SHP77 treated with DMSO at 0.1 percent for 48 hours (cell line): Measurements from ENCODE around the gene OTUD1.

Source experiments
- DNase-seq: peaks from one replicate; lab custom pipeline; 2025; lab: John Stamatoyannopoulos, UW

The OTUD1 gene

DNA sequence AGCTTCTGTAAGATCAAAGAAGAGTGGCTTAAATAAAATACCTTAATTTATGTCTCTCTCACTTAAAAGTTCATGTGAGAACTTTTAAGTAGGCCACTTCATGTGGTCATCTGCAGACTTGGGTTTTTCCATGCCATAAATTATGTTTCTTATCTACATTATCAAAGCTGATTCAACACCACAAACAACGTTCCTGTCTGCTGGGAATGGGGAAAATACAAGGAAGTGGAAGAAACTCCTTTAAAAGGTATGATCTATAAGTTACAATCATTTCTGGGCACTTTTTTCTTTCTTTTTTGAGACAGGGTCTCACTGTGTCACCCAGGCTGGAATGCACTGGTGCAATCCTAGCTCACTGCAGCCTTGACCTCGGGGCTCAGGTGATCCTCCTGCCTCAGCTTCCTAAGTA lies 16.9 kb upstream of the OTUD1 start:
- no peak for DNase-seq

DNA sequence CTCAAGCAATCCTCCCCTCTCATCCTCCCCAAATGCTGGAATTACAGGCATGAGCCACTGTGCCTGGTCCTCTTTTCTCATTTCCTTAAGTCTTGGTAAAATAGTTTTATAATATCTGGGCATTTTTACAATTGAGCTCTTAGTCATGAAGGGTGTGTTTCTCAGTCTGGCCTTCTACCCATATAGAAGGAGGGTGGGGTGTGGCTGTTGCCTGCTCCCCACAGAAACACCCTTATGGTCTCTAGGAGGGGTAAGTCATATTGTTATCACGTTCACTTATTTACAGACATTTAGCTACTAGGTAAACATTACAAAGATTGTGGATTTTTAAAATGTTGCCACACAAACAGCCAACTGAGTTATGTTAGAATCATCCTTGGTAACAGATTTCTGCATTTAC lies 6.7 kb upstream of the OTUD1 start:
- DNase-seq: no peak

DNA sequence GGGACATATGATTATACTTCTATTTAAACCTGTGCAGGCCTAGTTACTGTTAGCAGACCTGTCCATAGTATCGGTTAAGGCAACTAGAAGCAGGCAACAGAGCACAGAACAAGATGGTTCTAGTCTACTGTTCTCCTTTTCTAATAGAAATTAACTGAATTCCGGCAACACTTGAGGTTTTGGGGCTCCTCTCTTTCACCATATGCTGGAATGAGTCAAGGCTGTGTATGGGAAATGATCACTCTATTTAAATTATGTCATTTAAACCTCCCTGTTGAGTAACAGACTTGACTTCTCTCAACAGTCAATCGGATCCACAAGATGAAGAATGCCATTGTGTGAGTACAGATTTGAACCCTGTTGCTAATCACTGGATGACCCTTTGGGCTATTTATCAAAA lies 6.2 kb upstream of the OTUD1 start:
- no peak for DNase-seq

DNA sequence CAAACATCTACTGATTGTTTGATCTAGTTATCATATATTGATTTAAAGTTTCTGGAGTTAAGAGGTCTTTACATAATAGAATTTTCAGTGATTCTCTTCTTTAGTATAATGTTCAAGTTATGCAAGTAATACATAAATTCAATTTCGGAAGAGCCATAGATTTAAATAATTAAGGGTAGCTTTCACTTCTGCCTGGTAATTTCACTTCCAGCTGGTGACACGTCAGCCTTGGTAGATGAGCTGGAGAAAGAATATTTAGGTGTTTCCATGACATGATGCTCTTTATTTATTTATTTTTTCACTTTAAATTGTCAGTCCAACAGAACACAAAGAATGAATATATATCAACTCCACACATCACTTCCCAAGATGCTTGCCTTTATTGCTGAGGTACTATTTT lies 5.2 kb upstream of the OTUD1 start:
- no peak for DNase-seq

DNA sequence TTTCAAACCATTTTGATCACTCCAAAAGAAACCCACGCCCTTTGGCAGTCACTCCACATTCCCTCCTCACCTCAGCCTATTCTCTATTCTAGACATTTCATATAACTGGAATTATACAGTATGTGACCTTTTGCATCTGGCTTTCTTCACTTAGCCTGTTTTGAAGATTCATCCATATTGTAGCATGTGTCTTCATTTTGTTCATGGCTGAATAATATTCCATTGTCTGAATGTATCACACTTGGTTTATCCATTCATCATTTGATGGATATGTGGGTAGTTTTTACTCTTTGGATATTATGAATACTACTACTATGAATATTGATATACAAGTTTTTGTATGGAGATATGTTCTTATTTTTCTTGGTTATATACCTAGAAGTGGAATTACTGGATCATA lies 3.5 kb upstream of the OTUD1 start:
- DNase-seq: no peak

DNA sequence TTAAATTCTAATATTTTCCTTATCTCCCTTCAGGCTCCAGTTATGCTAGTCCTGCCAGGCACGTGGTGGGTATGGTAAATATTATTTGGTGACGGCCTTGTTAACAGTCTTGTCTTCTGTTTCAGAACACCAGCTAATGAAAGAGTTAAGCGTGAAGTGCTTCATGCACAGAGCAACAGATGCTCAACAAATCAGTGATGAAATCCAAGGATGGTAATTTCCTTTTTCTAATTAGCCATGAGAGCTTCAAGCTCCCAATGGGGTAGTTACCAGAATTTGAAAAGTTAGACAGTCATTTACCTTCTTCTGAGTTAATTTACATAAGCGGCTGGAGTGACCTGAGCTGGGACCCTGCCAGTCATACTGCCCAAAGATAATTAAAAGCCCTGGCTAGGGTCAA lies 1.9 kb upstream of the OTUD1 start:
- no peak for DNase-seq

DNA sequence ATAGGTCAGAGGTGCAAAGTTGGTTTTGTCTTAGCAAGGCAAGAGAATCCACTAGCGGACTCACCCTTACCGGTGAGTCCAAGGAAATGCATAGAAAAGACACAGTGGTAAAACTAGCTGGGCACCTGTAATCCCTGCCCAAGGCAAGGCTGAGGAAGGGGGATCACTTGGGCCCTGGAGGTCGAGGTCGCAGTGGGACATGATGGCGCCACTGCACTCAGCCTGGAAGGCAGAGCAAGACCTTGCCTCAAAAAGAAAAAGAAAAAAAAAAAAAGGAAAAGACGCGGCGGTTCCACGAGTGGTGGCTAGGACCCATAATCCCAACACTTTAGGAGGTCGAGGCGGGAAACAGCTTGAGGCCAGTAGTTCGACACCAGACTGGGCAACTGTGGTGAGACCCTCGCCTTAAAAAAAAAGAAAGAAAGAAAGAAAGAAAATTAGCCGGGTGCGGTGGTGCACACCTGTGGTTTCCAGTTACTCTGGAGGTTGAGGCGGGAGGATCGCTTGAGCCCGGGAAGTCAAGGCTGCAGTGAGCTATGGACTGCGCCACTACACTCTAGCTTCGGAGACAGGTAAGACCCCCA lies 820 bp upstream of the OTUD1 start:
- DNase-seq: no peak

DNA sequence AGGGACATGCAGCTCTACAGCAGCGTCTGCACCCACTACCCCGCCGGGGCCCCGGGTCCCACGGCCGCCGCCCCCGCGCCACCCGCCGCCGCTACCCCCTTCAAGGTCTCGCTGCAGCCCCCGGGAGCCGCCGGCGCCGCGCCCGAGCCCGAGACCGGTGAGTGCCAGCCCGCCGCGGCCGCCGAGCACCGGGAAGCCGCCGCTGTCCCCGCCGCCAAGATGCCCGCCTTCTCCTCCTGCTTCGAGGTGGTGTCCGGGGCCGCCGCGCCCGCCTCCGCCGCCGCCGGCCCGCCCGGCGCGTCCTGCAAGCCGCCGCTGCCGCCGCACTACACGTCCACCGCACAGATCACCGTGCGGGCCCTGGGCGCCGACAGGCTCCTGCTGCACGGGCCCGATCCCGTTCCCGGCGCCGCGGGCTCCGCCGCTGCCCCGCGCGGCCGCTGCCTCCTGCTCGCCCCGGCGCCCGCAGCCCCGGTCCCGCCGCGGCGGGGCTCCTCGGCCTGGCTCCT lies 631 bp downstream of the OTUD1 start:
- DNase-seq: no peak

DNA sequence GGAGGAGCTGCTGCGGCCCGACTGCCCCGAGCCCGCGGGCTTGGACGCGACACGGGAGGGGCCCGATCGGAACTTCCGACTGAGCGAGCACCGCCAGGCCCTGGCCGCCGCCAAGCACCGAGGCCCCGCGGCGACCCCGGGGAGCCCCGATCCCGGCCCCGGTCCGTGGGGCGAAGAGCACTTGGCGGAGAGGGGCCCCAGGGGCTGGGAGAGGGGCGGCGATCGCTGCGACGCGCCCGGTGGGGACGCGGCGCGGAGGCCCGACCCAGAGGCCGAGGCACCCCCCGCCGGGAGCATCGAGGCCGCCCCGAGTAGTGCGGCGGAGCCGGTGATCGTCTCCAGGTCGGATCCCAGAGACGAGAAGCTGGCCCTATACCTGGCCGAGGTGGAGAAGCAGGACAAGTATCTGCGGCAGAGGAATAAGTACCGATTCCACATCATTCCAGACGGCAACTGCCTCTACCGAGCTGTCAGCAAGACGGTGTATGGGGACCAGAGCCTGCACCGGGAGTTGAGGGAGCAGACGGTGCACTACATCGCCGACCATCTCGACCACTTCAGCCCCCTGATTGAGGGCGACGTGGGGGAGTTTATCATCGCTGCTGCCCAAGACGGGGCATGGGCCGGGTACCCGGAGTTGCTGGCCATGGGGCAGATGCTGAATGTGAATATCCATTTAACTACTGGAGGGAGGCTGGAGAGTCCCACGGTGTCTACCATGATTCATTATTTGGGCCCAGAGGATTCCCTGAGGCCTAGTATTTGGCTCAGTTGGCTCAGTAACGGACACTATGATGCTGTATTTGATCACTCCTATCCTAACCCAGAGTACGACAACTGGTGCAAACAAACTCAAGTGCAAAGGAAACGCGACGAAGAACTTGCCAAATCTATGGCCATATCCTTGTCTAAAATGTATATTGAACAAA lies 1.4 kb downstream of the OTUD1 start:
- DNase-seq: no peak

DNA sequence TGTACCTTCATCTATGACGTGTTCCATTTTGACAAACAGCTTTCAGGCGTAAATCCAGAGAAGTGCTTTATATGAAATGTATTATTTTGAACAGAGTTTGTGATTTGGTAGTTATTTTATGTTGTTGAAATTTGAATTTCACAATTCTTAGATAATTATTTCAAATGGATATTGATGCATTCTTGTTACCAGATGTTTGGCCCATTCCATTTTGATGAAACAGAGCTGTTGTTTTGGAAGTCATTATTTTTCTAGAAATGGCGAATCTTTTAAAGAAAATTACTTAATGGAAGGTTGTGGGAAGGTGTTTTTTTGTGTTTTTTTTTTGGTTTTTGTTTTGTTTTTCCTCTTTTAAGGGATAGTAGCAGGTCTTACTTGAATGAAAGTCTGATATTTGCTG lies 2.4 kb downstream of the OTUD1 start:
- DNase-seq: no peak

DNA sequence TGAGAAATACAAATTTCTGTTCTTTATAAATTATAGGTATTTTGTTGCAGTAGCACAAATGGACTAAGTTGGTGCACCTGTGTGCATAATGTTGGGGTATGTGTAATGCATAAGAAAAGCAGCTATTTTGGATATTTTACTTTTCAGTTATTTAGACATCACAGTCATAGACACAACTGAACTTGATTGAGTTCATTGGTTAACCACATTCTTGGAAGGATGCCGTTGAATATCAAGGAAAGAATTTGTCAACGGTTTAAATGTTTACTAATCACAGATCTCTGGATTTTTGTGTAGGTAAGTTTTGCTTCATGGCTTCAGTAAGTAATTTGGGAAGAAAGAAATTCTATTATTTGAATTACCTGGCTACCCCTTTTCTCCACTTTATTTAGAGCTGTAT lies 4.1 kb downstream of the OTUD1 start:
- no peak for DNase-seq

DNA sequence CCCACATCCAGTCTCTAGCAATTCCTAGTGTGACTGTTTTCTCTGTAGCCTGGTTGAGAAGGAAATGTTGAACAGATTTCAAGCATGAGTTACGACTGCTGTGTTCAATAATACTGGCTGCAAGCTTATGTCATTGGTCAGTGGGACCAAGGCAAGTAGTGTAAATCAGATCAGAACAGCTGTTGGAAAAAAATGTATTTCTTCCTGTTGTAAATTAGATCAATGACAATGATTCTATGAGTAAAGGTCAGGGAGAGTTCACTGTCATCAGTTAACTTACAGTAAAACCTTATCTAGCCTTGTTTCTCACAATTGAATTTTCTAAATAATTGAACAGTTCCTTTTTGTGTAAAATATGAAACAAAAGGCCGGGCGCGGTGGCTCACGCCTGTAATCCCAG lies 6.7 kb downstream of the OTUD1 start:
- DNase-seq: no peak

DNA sequence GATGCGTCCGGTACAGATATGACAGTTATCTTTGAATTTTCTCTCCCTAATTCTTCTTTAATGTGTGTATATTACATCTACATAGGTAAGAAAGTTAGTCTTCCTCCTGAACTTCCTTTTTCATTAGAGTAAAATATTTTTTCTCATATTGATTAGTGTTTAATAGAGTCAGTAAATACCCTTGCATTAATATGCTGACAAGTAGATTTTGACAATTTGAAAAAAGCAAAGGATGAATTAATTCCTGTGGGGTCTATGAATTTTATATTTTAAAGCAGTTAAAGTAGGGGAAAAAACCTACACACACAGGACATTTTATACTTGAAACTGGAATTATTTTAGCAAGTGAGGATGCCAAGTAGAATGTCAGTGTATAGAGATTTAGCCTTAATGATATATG lies 9.4 kb downstream of the OTUD1 start:
- no peak for DNase-seq

DNA sequence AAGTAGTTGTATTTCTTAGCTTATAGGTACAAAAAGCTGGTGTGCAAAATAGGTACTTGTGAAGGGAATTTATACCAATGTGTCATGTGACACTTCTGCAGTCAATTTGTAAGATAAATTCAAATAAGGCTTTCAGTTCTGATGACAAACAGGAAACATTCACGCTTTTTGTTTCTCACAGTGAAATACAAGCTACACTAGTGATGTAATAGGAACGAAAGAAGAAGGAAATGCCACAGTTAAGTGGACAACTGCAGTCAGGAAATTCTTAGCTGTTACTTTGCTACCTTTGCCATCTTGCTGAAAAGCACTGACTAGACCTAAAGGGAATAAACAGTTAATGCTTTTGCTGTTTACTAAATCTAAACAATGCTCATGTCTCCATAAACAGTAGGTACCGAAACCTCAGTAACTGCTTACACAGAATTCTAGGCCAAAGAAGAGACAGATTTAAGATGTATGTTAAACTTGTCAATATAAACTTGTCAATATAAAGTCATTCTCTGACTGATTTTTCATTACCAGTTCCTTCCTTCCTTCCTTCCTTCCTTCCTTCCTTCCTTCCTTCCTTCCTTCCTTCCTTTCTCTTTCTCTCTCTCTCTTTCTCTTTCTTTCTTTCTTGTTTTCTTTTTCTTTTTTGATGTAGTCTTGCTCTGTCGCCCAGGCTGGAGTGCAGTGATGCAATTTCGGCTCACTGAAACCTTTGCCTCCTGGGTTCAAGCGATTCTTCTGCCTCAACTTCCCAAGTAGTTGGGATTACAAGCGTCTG lies 10.1 kb downstream of the OTUD1 start:
- DNase-seq: no peak

DNA sequence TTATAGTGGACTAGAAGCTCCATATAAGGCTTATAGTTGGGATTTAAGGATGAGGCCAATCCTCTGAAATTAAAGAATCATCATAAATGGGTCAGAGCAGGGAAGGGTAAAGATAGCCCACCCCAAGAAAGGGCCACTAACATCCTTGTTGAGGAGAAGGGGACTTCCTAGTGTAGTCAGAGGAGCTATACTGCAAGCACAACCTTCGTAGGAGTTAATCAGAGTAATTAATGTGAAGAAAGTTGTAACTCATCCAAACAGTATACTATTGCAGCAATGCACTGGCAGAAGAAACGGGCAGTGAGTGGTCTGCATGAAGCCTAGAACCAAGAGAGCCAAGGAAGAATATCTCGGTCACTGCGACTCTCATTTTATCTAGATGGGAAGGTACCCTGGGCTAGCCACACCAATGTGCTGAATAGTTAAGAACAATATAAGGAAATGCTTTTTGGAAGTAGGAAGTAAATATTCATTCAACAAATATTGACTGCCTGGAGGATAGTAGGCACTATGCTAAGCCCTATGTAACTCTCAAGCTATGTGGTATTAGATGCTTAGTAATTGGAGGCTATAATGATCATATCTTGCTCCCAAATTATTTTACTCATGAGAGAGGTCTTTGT lies 13.3 kb downstream of the OTUD1 start:
- no peak for DNase-seq

DNA sequence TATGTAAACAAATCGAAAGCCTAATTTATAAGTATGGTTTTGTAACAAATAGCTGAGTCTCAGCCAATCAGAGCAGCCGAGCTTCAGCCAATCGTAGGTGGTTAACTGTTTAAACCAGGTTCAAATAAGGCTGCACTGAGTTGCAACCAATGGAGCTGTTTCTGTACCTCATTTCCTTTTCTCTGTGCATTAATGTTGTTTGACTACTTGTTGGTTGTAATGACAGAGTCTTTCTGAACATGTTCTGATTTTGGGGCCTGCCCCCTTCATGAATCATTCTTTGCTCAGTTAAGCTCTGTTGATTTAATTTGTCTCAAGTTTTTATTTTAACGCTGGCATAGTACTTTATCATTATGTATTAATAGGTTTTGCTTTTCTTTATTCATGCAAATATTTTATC lies 14.6 kb downstream of the OTUD1 start:
- DNase-seq: no peak

DNA sequence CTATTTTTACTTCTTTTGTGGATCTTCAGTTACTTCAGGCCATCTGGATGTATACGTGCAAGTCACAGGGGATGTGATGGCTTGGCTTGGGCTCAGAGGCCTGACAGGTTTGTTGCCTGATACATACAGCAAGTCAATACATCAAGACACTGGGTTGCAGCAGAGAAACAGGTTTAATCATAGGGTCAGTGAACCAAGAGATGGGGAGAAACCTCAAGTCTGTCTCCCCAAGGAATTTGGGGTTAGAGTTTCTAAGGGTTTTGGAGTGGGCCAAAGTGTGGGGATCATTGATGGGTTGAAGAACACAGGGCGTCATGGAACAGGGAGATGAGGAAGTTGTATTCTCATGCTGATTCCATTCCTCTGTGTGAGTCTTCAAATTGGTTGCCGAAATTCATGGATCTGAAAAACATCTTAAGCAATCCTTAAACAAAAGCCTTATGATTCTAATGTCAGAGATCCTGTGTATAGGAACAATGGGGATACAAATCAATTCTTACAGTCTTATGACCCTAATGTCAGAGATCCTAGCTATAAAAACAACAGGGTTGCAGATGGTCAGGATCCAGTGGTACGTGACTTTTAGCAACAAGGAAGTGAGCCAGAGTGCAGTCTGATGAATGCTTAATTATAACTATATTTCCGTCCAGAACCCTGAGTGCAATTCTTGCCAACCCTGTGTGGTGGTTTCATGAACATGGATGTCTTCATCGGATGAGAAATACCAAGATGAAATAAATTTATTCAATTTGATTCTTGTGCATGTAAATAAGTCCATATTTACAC lies 18.9 kb downstream of the OTUD1 start:
- no peak for DNase-seq

DNA sequence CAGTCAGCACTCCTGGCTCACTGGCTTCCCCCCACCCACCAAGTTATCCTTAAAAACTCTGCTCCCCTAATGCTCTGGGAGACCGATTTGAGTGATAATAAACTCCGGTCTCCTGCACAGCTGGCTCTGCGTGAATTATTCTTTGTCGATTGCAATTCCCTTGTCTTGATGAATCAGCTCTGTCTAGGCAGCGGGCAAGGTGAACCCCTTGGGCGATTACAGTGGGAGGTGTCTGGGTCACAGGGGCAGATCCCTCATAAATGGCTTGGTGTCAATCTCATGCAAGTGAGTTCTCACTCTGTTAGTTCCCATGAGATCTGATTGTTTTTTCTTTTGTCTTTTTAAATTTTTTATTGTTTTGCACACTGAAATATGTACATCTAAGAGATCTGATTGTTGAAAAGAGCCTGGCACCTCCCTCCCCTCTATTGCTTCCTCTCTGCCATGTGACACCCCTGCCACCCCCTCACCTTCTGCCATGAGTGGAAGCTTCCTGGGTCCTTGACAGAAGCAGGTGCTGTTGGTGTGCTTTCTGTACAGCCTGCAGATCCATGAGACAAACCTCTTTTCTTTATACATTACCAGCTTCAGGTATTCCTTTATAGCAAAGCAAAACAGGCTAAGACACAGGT lies 20.5 kb downstream of the OTUD1 start:
- no peak for DNase-seq

DNA sequence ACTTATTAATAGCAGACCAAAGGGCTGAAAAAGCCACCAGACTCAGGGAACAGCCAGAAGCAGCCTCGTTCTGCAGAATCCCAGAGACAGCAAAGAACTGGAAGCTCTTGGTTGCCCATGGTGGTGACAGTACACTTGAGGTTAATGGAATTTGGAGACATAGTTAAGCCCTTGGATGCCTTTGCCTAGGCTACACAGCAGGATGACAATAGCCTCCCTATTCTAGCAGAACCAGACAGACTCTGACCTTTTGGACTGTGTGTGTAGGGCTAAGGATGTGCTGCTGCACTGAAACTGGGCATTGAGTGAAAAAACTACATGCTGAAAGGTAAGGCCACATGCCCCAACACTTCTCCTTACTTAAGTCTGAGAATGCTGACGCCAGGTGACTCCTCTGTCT lies 22.7 kb downstream of the OTUD1 start:
- no peak for DNase-seq

DNA sequence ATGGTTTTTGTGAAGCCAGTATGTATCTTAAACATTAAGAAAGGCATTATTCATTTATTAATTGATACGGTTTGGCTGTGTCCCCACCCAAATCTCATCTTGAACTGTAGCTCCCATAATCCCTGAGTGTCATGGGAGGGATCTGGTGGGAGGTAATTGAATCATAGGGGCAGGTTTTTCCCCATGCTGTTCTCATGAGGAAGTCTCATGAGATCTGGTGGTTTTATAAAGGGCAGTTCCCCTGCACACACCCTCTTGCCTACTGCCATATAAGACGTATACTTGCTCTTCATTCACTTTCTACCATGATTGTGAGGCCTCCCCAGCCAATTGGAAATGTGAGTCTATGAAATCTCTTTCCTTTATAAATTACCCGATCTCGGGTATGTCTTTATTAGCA lies 28.1 kb downstream of the OTUD1 start:
- no peak for DNase-seq

DNA sequence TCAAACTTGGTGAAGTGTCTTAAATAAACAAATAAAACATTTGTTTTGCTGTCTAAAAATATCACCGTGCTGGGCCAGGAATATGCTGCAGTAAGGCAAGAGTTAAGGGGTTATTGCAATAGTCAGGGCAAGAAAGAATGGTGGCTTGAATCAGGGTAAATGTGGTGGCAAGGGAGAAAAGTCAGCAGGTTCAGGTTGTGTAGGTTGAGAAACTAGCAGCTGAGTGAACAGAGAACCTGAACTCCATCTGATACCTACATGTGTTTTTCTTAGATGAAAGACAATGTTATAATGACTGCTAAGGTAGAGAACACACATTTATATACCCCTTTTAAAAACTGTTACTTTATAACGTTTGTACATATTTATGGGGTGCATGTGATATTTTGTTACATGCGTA lies 28.7 kb downstream of the OTUD1 start:
- DNase-seq: no peak
